Heart left ventricle (tissue), 13 donors: Measurements from ENCODE around the gene ZCWPW2.

Experiments
- POLR2A ChIP-seq, 2 donors: fragments of 450-650 bp; IDR thresholded peaks; one replicate each; pipeline ENCODE4 v1.6.1; 2017; ENCODE audit warnings: antibody characterized with exemption in 2 of 2, mild to moderate bottlenecking in 2 of 2, moderate library complexity in 2 of 2
- TF ChIP-seq, protein P1 (sequence below), 12 donors: fragments of 200-600 bp; sonication (generic) in 4 of 12; IDR thresholded peaks; one replicate each; pipeline versions ENCODE4 v1.5.0 to v1.8.0; 2018 to 2022; ENCODE audit warnings: antibody characterized with exemption in 12 of 12, mild to moderate bottlenecking in 5 of 12
- donor health status: ischemic (EF 13 %, LVEDD 7.1; RV severe dilation, severe dysfunction).
- donor health status: DM: no; HTN: yes; CAD: no.
- donor health status: DM: no; HTN: no; CAD: no.
- donor health status: ischemic (EF 25% LVEDD 6.9; RV normal size, moderate dysfunction).
- donor health status: ischemic (EF 25% LVEDD 5.7; RV mildly dilated, moderate dysfunction).
- donor health status: ischemic (EF 35%, LVEDD 5.7; RV mildly dilated, moderate dysfunction).
- donor health status: nonischemic (EF 11% LVEDD 7.7; RV severe dilation, severe dysfunction).
- donor health status: DM: yes; HTN: yes; CAD: no.
- donor health status: PGD.
- donor health status: ischemic (EF 29% LVEDD 5.4; RV normal size, mild dysfunction).
- donor health status: nonischemic (EF 23%, LVEDD 6.1; RV moderate dilation, normal function).

- TF ChIP-seq, protein P1, sequence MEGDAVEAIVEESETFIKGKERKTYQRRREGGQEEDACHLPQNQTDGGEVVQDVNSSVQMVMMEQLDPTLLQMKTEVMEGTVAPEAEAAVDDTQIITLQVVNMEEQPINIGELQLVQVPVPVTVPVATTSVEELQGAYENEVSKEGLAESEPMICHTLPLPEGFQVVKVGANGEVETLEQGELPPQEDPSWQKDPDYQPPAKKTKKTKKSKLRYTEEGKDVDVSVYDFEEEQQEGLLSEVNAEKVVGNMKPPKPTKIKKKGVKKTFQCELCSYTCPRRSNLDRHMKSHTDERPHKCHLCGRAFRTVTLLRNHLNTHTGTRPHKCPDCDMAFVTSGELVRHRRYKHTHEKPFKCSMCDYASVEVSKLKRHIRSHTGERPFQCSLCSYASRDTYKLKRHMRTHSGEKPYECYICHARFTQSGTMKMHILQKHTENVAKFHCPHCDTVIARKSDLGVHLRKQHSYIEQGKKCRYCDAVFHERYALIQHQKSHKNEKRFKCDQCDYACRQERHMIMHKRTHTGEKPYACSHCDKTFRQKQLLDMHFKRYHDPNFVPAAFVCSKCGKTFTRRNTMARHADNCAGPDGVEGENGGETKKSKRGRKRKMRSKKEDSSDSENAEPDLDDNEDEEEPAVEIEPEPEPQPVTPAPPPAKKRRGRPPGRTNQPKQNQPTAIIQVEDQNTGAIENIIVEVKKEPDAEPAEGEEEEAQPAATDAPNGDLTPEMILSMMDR (IDR thresholded peaks at IDR 0.05): no peak
- no peak for TF ChIP-seq POLR2A (IDR thresholded peaks at IDR 0.05)
These were observed 128.2 kb downstream of the ZCWPW2 start for GRCh38 chr3:28476764-28477163.
